Glomerular visceral epithelial cell (primary cell): ENCODE measurements around the gene ZNHIT1.
"Not testable (repeated sequence)": the region's sequence is repeated elsewhere in the genome, so short reads cannot be mapped to it uniquely, and the experiment has no call there.

ENCODE experiments used
- DNase-seq: peaks from one replicate; pipeline ENCODE4 v3.0.0-alpha.2; 2016; ENCODE audit errors: extremely low spot score

ZNHIT1 gene

DNA sequence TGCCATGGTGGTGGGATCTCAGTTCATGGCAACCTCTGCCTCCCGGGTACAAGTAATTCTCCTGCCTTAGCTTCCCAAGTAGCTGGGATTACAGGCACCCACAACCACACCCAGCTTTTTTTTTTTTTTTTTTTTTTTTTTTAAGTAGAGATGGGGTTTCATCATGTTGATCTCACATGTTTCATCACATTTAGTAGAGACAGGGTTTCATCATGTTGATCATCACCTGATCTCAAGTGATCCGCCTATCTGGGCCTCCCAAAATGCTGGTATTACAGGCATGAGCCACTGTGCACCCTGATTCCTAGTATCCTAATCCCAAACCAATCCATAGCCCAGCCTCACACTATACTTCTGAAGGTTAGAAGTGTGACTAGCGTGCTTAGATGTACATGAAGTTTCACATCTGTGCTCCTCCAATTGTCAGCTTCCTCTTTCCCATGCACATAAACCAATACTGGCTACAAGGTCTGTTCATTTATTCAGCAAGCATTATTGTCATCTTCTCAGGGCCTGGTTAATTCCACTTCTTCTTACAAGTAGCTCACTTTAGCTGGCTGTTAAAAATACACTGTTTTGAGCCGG, 31.0 kb upstream of the ZNHIT1 start:
- no peak for DNase-seq

DNA sequence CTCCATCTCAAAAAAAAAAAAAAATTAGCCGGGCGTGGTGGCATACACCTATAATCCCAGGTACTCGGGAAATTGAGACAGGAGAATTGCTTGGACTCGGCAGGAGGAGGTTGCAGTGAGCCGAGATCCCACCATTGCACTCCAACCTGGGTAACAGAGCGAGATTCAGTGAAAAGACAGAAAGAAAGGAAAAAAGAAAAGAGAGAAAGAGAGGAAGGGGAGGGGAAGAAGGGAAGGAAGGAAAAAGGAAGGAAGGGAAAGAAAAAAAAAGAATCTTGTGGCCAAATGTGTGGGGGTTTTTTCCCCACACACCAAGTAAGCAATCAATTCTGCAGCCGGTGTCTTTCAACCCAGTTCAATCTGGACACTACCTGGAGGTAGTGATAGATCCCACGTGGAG, 28.9 kb upstream of the ZNHIT1 start:
- DNase-seq, result no peak

DNA sequence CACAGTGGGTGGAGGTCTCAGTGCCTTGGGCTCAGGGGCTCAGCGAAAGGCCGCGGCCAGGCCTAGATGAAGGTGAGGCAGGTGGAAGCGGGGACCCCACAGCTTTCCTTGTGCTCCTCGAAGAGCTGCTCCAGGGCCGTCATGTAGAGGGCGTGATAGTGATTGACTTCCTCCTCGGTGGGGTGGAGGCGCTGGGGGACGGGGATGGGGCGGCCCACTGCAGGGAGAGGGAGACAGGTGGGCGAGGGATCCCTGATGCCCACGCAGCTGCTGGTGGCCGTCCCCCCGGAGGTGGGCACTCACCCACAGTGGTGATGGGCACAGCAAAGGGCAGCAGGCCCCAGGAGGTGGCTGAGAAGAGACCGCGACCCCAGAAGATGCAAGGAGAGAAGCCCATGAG, 22.1 kb upstream of the ZNHIT1 start:
- DNase-seq, result no peak

DNA sequence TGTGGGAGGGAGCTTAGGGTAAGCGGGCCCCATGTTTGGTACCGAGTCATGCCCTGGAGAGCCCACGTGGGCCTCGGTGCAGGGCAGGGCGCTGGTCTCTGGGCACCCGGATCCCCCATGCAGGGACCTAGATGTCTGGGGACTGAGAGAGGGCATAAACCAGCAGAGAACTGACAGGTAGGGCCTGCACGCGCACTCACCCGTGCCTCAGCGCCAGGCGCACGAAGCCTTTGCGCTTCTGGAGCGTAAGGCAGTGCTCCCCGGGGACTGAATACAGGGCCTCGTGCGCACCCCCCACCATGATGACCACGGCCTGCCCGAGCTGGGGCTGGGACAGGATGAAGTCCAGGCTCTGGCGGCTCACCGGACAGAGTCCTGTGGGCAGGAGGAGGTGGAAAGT, 20.0 kb upstream of the ZNHIT1 start:
- DNase-seq, result no peak

DNA sequence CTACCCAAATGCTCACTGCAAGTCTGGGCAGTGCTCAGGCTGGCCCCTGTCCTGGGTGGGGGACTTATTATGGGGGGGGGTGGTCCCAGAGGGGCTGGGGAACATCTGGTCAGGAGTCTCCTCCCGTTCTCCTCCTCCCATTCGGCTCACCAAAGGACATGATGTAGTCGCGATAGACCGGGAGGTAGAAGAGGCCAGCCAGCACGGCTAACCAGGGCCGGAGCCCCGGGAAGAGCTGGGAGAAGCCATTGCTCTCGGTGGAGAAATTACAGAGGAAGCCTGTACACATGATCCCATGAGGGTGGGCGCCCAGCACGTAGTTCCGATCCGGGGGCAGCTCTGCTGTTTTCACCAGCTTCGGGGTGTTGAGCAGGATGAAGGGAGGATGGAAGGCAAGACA, 19.5 kb upstream of the ZNHIT1 start:
- no peak for DNase-seq

DNA sequence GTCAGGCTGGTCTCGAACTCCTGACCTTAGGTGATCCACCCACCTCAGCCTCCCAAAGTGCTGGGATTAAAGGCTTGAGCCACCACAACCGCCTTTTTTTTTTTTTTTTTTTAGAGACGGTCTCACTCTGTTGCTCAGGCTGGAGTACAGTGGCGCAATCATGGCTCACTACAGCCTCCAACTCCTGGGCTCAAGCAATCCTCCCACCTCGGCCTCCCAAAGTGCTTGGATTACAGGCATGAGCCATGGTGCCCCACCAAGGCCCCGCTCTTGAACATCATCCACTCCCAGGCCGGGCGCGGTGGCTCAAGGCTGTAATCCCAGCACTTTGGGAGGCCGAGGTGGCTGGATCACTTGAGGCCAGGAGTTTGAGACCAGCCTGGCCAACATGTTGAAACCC, 18.4 kb upstream of the ZNHIT1 start:
- not testable (repeated sequence) for DNase-seq

DNA sequence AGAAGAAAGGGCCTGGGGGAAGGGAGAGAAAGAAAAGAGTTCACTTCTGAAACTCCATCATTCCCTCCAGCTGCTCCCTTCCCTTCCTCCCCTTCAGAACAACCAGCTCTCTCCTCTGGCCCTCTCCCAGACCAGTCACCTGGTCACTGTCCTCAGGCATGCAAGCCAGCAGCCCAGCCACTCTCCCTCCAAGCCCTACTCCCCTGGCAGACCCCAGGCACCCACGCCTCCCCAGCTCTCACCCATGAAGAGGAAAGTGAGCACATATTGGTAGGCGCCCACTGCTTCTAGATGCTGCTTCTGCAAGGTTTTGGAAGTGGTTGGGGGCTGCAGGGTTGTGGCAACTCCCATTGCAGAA, 17.5 kb upstream of the ZNHIT1 start:
- no peak for DNase-seq

DNA sequence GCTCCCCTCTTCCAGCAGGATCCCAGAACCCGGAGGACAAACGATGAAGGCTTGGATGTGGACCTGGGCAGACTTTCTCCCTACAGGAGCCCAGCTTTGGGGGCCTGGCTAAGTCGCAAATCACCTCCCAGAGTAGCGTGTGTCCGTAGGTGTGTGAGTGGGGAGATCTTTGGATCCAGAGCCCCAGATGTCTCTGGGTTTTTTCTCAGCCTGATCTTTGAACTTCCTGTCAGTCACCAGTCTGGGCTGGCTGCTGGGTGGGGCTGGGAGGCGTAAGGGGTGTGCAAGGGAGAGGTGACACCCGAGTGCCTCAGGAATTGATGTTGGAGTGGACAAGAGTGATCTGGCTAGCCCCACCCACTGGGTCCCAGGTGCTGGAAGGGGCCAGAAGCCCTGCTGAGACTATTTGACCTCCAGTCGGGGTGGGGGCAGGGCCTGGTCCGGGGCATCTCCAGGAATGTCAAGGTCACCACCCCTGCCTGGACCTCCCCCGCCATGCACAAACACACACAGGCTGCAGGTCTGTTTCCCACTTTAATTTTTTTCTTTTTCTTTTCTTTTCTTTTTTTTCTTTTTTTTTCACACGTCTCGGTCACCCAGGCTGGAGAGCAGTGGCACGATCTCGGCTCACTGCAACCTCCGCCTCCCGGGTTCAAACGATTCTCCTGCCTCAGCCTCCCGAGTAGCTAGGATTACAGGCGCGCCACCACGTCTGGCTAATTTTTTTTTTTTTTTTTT, 16.9 kb upstream of the ZNHIT1 start, which contains the start of gene MOGAT3:
Gene MOGAT3 (minus strand): TSS at position 175 of the 738 bp plus-strand sequence. CDS start 182 bp downstream, outside the sequence.
- no peak for DNase-seq

DNA sequence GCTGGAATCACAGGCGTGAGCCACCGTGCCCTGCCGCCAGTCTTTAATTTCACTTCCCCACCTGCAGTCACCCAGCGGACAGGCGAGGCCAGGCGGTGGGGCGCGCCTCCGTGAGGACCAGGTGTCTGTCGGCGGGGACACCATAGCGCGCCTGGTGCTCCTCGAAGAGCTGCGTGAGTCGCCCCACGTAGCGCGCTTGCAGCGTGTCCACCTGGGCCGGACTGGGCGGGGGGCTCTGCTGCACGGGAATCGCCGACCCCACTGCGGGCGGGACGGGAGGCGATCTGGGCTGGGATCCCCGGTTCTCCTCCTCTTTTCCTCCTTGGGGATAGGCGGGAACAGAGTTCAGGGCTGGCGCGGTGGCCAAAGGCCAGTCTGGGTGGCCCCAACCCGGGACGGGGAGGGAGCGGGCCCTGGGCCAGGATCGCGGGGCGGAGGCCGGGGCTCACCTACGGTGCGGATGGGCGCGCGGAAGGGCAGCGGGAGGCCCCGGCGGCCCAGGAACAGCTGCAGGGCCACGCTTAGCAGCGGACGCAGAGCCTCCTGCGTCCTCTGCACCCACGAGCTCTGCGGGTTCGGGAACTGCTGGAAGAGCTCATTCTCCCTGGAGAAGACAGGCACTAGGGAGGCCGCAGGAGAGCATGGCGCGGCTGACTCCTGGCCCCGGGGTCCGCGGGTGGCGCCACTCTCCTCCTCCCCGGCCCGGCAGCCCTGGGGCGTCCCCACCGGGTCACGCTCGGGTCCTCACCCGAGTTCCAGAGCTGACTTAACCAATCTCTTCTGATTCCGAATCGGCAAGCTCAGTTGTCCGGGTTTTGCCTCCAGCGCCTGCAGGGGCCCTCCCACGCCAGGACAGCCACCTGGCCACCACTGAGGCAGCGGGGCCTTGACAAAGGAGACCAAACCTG, 16.0 kb upstream of the ZNHIT1 start:
- no peak for DNase-seq

DNA sequence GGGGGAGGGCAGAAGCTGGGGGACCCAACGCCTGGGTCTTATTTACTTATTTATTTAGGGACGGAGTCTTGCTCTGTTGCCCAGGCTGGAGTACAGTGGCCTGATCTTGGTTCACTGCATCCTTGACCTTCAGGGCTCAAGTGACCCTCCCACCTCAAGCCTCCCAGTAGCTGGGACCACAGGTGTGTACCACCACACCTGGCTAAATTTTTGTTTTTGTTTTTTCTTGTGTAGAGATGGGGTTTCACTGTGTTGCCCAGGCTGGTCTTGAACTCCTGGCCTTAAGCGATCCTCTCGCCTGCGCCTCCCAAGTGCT, 15.4 kb upstream of the ZNHIT1 start:
- DNase-seq, result no peak

DNA sequence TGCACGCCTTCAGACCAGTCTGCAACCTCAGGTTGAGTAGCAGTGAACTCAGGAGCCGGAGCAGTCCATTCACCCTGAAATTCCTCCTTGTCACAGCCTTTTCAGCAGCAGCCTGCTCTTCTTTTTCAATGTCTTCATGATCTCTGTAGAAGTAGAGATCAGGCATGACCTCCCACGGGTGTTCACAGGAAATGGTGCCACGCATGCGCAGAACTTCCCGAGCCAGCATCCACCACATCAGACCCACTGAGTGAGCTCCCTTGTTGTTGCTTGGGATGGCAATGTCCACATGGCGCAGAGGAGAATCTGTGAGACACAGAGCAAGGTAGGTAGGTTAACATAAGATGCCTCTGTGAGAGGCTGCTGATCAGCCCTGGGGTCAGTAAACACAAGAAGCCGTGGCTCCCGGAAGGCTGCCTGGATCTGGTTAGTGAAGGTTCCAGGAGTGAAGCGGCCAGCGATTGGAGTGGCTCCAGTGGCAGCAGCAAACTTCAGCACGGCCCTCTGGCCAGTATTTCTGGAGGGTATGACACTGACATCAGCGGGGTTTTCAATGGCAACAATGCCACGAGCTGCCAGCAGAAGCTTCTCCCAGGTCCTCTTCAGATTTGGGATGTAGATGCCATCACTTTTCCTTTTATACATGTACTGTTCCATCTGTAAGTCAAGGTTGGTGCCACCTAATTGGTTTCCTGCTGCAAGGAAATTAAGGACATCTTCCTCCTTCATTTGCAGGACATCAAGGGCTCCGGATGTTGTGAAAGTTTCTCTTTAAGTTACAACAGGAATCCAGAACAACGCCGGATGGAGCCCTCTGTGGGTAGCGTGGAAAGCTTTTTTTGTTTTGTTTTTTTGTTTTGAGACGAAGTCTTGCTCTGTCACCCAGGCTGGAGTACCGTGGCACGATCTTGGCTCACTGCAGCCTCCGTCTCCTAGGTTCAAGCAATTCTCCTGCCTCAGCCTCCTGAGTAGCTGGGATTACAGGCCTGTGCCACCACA, 13.9 kb upstream of the ZNHIT1 start:
- DNase-seq, result not testable (repeated sequence)

DNA sequence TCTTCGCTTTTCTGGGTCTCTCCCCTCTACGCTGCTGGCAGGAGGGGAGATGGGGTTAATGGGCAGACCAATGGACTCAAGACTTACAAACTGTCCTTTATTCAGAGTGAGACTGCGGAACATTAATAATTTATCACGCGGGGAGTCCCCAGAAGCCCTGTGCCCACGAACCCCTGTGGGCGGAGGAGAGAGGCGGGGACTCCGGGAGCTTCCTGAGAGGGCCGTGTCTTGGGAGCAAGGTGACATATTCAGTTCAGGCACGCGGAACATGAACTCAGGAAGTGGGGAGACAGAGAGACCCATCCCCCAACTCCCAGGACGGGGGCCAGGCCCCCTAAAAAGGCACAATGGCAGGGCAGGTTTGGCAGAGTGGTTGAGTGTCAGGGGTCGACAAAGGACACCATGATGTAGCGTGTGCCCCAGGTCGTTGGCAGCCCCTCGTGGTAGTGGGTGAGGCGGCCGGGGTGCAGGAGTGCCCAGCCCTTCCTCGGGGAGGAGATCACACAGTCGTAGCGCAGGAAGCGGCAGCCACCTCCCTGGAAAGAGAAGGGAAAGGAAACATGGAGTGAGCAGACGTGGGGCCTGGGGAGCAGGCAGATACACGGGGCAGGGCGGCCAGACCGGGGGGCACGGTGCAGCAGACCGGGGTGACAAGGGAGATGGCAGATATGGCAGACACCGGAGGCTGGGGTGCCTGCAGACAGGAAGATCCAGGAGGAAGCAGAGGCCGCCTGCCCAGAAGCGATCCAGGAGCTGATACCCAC, 11.9 kb upstream of the ZNHIT1 start:
- no peak for DNase-seq

DNA sequence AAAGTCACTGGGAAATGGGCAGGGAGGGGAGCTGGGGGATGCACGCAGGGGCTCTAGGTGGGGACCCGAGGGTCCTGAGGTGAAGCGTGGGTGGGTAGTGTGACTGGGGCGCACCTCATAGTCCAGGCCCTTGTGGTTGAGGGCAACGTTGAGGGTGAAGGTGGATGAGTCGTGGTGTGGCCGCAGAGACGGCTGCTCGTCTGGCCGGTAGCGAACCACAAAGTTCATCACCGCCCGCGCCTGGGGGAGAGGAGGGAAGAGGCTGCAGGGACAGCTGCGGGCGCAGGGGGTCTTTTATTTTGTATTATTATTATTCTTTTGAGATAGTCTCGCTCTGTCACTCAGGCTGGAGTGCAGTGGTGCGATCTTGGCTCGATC, 11.3 kb upstream of the ZNHIT1 start:
- DNase-seq, result no peak

DNA sequence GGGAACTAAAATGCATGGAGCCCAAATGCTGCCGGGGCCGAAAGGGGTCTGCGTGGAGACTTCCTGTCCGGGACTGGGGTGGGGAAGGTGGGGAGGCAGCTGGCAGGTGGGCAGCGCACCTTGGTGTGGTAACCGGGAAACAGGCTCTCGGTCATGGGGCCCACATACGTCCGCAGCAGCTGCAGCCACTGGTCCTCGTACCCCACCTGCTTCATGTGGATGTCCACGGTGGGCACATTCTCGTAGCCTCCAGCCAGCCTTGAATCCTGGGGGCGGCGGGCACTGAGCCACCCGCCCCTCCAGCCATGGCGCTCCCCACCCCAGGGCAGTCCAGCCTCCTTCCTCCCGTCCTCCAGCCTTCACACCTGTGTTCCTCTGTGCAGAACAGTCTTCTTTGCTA, 10.5 kb upstream of the ZNHIT1 start:
- DNase-seq, result no peak

DNA sequence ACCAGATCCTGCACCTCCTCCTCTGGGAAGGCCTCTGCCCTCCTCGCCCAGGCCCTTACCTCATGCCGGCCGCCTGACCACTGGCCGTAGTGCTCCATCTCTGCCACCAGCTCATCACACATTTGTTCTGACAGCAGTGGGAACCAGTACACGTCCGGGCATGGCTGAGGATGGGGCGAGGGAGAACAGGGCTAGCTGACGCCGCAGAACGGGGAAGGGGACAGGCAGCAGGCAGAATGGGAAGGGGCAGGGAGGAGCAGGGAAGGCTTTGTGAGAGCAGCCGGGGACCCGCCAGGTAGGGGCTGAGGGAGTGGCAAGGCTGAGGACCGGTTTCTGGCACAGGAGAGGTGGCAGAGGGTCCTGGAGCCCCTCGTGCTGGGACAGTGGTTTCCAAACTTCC, 9.2 kb upstream of the ZNHIT1 start:
- no peak for DNase-seq

DNA sequence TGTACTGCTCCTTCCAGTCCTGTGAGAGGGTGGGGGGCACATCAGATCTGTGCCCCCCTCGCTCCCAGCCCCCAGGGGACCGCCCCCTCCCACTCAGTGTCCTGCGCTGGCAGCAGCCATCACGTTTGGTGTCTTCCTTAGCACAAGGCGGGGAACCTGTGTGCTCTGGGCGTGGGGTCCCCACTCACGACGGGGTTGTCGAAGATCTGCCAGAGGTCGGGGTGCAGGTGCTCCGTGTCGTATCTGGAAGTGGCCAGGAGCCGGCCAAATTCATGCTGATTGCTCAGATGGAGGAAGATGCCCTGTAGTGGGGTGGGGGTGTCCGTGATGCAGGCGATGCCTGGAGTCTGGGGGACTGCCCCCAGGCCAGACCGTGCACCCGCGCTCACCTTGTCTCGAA, 7.8 kb upstream of the ZNHIT1 start:
- no peak for DNase-seq

DNA sequence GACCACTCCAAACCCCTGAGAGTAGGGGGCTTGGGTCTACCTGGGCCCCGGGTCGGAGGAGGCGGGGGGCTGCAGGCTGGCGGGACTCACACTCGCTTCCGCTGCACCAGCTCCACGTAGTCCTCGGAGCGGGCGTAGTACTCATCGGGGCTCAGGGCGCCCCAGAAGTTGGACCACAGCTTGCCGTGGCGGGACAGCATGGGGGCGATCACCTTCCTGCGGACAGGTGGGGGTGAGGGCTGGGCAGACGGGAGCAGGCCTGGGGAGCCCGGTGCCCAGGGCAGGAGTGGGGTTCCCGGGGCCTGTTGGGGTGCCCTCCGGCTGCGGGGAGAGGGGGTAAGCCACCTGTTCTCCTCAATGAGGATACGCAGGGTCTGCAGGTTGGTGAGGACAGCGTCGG, 6.5 kb upstream of the ZNHIT1 start:
- no peak for DNase-seq

DNA sequence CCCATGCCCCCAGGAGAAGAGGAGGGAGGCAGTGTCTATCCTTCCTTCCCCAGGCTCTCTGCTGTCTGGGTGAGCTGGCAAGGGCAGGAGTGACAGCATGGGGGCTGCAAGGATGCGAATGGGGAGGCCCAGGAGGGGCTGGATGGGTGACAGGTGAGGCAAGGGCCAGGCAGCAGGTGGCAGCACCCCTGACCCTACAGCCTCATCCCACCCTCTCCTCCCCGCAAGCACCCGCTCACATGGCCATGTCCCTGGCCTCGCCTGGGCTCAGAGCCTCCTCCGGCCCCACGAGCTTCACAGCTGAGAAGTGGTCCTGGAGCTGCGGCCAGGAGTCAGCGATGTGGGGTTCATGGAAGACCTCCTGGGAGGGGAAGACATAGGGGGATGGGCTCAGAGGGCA, 6.0 kb upstream of the ZNHIT1 start:
- no peak for DNase-seq

DNA sequence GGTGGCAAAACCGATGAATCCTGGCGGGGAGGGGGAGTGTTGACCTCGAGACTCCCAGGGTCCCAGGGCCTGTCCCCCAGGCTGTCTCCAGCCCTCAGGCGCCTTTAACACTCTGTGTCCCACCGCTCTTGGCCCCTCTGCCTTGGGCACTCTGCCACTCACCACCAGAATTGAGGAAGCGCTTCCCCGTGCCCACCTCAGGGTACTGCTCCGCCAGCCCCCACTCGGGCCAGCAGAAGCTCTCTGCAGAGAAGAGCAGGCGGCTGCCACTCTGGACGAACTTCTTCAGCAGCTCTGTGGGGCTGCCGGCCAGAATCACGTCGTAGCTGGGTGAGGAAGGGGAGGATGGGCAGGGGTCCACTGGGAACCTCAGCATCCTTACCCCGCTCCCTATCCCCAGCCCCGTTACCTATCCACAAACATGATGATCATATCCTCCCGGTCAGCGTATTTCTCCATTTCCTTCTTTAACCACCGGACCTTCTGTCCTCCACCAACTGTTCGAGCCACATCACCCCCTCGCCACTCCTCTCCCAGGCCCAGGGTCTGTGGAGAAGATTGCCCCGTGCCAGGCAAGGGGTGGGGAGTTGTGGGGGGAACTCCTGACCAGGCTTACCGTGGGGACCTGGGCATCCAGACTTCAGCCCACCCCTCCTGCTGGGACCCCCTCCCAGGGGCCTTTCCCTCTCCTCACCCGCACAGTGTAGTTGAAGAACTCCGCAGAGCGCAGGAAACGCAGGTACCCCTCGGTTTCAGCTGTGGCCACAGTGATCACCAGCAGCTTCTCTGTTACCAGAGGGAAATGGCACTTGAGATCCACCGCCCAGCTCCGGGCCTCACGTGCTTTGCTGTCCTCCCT, 1.7 kb upstream of the ZNHIT1 start:
- no peak for DNase-seq

DNA sequence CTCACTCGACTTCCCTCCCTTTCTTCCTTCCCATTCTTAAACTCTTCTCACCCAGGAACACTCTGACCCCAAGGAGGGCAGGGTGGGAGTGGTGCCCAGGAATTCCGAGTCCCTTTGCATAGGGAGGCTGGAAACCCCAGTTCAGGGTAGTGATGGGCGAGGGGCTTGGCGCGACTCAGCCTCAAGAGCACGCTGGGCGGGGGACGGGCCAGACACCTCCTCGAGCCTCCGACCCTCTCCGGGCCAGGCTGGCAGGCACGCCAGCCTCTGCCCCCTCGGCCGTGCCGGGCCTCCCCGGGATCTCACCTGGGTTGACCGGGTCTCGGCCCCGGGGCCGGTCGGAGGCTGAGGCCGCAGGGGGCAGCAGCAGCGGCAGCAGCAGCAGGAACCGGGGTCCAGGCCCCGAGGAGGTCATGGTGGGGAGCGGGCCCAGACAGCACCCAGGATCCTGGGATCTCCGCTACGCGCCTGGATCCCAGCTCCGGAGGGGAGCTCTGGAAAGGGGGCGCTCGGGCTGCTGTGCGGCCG, 1.0 kb upstream of the ZNHIT1 start:
- DNase-seq, result no peak
